Measurements from ENCODE around the gene MCF2L.
A peak's percentile ranks its signal among the peaks of the same experiment; 100 is the strongest.

MCF2L gene

DNA sequence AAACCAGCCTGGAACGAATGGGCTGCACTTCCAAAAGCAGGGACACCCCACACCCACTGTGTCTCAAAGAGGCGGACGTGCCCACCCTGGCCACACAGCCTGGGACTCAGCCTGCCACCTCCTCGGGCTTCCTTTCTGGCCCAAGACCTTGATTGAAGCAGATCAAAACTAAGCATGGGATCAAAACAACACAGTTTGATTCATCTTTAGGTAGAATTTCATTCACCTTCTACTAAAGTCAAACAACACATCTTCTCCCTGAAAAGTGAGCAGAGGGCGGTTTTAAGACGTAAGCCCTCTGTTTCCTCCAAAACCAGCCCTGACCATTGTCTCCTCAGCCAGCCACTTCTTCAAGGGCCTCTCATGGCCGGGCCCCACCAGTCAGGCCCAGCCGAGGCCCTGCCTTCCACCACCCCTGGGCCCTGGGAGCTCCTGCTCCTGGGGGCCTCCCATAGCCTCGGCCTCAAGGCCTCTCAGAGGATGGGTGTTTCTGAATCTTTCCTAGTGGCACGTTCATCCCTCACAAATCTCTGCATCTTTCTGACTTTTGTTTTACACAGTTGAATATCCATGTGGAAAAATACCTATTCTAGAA lies 147.3 kb downstream of the MCF2L start:
- DNase-seq (ENCODE audit: low read depth), result no peak

- DNase-seq (ENCODE audit: low read depth), result no peak
Observed at GRCh38 chr13:113116871-113117271, 147.9 kb downstream of the MCF2L start.

- DNase-seq (ENCODE audit: low read depth), result no peak
Observed at GRCh38 chr13:113117335-113117872, 148.4 kb downstream of the MCF2L start.

DNA sequence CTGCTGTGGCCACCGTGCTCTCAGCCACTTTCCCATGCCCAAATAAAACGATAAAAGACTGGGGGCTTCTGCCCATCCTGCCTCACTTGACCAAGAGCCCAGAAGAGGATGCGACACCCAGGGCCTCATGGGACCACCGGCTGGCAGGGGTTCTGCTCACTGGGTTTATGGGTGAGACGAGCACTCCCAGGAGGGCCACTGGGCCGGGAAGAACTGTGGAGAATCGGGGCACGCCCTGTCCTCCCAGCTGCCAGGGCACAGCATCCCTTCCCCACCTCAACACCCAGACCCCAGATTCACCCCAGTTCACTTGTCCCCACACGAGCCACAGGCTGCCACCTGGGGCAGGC lies 148.9 kb downstream of the MCF2L start:
- no peak for DNase-seq (ENCODE audit: low read depth)

- no peak for DNase-seq (ENCODE audit: low read depth)
Observed at GRCh38 chr13:113118261-113119021, 149.4 kb downstream of the MCF2L start.

GRCh38 chr13:113119166-113119821 lies 150.3 kb downstream of the MCF2L start:
- no peak for DNase-seq (ENCODE audit: low read depth)

GRCh38 chr13:113119822-113120189 lies 150.8 kb downstream of the MCF2L start:
- DNase-seq (ENCODE audit: low read depth), result no peak

DNA sequence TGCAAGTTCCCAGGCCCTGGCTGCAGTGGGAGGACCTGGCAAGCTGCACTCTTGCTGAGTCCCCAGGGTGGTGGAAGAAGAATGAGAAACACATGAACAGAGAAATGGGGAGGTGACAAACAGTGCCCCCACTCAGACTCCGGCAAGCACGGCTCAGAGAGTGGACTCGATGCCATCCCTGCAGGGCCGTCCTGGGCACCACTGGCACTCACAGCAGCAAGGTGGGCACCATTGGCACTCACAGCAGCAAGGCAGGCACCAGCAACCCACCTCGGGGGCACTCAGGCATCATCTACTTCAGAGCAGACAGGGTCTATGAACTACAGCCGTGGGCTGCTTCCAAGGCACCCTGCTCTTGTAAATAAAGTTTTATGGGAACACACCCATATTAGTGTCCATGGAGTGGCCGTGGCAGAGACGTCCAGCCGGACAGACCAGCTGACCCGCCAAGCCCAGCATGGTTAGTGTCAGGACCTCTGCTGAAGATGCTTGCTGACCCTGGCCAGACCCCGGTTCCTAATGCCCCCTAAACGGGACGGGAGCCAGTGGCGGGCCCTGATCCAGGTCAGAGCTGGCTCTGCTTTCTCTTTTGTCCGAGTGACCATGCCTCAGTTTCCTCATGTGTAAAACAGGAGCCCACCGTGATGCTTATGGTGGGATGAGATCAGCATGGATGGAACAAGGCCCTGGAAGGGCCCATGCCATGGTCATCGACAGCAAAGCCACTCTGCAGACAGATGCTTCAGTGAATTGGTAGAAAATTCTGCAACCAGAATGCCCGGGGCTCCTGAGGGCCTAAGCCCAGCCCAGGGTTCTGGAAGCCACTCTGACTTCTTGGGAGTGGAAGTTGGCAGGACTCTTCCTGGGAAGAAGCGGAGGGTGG lies 151.5 kb downstream of the MCF2L start:
- DNase-seq (ENCODE audit: low read depth), result no peak

DNA sequence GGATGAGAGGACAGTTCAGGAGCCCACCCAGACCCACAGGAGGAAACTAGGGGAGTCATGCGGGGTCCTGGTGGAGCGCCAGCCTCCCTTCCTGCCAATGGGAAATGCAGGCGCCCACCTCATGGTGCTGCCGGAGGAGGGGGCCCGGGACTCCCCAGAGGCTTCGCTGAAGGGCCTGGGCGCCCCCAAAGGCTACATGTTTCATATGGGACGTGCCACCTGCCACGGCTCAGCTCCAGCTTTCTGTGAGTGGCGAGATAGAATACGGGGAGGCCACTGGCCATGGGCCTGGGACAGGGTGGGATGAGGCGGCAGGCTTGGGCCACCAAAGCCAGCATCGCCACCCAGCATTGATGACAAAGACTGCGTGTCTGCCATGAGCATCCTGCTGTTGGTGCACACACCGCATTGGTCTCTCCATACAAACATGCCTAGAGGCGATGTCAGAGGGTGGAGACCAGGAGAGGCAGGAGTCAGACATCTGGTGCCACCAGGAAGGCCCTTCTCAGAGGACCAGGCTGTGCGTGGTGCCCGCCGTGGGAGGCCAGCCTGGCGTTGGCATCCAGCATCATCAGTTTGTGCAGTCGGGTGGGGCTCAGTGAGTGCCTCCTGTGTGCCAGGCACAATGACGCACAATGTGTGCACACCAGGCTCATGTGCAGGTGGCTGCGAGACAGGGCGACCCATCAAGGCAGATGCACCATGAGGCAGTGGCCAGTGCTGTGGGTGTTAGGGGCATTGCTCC lies 152.3 kb downstream of the MCF2L start:
- DNase-seq (ENCODE audit: low read depth), result no peak

DNA sequence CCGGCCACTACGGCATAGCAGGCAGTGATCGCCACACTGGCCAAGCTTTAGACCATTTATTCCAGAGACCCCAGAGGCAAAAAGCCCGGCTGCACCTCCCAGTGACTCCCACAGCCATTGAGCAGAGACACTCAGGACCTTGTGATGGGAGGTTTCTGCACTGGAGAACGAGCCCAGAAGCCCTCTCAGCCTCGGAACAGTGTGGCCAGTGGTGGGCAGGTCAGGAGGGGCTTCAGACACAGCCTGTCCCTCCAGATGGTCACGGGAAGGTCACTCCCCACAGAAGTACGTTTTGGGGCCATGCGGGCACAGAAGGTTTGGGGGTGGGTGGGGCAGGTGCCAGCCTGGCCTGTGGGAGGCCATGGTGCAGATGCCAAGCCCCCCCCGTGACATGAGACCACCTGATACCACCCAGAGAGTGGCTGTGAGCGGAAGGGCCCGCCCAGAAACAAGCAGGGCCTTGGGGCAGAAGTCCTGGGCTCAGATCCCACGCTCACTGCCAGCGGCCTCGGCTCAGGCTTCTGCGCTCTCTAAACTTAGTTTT lies 153.0 kb downstream of the MCF2L start:
- DNase-seq (ENCODE audit: low read depth), result no peak

DNA sequence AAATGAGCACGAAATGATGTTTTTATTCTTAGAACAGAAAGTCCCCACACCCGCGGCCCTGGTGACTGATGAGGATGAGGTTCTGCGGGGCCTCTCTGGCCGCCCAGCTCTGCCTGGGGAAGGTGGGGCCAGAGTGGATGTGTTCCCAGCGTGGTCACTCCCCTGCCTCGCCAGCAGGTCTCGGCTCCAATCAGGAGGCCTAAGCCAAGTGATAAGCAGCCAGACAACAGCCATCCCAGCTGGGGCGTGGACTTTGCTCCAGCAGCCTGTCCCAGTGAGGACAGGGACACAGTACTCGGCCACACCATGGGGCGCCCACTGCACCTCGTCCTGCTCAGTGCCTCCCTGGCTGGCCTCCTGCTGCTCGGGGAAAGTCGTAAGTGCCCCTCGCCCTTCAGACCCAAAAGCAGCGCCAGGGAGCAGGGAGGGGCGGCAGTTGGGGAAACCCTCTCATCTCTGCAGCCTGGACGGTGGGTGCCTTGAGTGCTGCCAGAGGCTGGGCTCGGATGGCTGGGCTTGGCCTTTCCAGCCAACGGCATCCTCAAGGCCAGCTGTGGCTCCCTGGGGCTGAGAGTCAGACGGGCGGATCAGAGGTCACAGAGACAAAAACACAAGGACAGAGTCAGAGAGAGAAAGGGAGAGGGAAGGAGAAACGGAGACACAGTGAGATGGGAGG lies 153.7 kb downstream of the MCF2L start, which contains the start of gene F10:
F10 (plus strand) TSS at position 250 of the 676 bp plus-strand sequence; CDS start at position 307, 57 bp downstream.
- DNase-seq (ENCODE audit: low read depth), result peak; percentile 81

DNA sequence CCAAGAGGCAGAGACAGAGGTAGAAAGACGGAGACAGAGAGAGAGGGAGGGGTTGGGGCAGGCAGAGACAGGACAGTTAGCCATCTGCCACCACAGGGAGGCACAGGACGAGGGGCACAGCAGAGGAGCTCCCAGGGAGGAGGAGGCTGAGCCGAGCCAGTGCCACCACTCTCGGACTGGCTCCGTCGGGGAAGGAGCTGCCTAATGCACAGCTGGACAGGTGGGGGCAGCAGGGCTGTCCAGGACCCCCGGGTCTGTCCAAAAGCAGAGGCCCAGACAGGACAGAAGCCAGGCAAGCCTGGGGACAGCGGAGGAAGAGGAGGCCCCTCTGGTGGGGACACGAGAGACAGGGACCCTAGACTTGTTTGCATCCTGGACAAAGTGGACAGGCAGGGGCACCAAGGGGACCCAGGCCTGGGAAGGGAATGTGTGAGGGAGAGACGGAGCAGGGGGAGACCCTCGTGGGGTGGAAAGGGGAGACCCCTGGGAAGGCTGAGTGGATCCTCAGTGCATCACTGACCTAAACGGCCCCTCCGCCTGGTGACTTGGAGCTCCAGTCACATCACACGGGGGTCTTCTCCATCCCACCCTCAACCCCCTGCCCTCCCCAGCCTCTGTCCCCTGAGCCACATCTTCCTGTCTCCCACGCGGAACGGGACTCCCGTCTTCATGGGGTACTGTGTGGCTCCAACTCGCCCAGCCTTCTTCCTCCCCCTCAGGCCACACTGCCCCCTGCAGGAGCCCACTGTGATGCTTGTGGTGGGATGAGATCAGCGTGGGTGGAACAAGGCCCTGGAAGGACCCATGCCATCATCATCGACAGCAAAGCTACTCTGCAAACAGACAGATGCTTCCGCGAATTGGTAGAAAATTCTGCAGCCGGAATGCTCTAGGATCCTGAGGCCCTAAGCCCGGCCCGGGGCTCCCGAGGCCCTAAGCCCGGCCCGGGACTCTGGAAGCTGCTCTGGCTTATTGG lies 154.5 kb downstream of the MCF2L start:
- DNase-seq (ENCODE audit: low read depth), result no peak

DNA sequence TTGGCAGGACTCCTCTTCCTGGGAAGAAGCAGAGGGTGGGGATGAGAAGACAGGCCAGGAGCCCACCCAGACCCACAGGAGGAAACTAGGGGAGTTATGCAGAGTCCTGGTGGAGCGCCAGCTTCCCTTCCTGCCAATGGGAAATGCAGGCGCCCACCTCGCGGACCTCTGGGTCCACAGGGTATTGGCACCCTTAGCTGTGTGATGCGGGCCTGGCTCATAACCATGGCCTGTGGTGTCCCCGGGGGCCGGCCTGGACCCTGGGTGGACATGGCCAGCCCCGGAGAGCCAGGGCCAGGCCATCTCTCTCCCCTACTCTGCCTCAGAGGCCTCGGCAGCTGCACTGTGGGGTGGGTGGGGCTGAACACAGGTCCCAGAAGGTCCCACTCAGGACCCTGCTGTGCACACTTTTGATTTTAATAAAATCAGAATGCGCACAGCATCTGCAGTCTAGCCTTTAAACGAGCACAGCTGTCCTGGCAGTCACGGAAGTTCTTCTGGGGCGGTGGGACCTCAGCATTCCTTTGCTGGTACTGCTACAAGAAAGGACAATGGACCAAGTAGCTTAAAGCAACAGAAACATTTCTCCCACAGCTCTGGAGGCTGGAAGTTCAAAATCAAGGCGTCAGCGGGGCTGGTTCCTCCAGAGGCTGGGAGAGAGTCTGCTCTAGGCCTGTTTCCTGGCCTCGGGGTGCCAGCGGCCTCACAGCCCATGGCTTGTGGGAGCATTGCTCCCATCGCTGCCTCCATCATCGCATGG lies 155.4 kb downstream of the MCF2L start:
- DNase-seq (ENCODE audit: low read depth), result no peak

GRCh38 chr13:113125506-113126264 lies 156.7 kb downstream of the MCF2L start:
- DNase-seq (ENCODE audit: low read depth), result no peak

DNA sequence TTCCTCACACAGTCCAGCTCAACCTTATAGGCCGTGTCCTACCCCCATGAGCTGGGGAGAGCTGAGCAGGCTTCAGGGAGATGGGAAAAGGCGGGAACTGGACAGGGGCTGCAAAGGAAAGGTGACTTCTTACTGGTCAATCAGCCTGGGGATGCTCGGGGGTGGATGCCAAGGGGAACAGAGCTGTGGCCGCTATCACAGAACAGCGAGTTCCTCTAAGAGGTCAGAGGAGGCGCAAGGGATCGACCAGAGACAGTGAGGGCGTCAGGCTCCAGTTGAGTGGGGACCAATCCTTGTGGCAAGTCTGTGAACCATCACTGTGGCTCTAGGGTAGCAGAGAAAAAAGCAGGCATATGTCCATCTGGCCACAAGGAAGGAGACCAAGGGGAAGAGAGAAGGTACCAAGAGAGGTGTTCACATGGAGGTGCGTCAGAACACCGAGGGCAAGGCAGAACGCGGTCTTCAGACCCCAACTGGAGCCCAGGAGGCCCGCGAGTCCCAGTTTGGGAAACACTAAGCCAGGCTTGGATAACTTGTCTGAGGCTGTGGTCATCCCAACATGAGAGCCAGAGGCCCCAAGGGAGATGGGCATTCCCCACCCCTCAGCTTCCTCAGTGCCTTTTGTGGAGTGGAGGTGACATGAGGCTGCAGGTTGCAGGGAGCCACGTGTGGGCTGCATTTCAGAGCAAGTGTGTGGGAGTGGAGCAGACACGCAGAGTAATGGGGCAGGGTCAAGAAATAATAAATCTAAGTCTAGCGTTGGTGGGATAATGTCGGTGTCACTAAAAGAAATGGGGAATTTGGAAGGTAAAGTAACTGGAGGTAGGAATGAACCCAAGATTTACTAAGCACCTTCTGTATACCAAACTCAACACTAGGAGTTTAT lies 157.5 kb downstream of the MCF2L start:
- no peak for DNase-seq (ENCODE audit: low read depth)

GRCh38 chr13:113129480-113129879 lies 160.5 kb downstream of the MCF2L start:
- no peak for DNase-seq (ENCODE audit: low read depth)

Measured in fibroblast of gingiva (primary cell).